Duodenal mucosa (tissue), 2 donors: Measurements from ENCODE around the gene MCTP2.
"Not testable (repeated sequence)": the region's sequence is repeated elsewhere in the genome, so short reads cannot be mapped to it uniquely, and the experiment has no call there.

ENCODE experiments used
- H3K27ac ChIP-seq: one replicate; pipeline ENCODE4 v1.7.0; 2013; ENCODE audit warnings: low read depth, low read length
- H3K27me3 ChIP-seq, 2 donors: one replicate each; pipeline ENCODE4 v1.7.0; 2013; ENCODE audit warnings: low read length in 2 of 2, control low read depth in 1 of 2; ENCODE audit not compliant: insufficient read depth in 2 of 2, control insufficient read depth in 1 of 2
- H3K36me3 ChIP-seq, 2 donors: one replicate each; pipeline ENCODE4 v1.7.0; 2013; ENCODE audit warnings: low read length in 2 of 2, control low read depth in 1 of 2; ENCODE audit not compliant: insufficient read depth in 2 of 2, control insufficient read depth in 1 of 2
- H3K4me1 ChIP-seq, 2 donors: one replicate each; pipeline ENCODE4 v1.7.0; 2013; ENCODE audit warnings: low read length in 2 of 2, control low read depth in 1 of 2; ENCODE audit not compliant: insufficient read depth in 2 of 2, control insufficient read depth in 1 of 2
- H3K4me3 ChIP-seq, 2 donors: one replicate each; pipeline ENCODE4 v1.7.0; 2013; ENCODE audit warnings: low read length in 2 of 2, low read depth in 1 of 2
- H3K9ac ChIP-seq, 2 donors: one replicate each; pipeline ENCODE4 v1.7.0; 2013; ENCODE audit warnings: low read length in 2 of 2, low read depth in 1 of 2
- H3K9me3 ChIP-seq, 2 donors: one replicate each; pipeline ENCODE4 v1.7.0; 2013; ENCODE audit warnings: low read length in 2 of 2, control low read depth in 1 of 2; ENCODE audit not compliant: control insufficient read depth in 1 of 2

The MCTP2 gene

DNA sequence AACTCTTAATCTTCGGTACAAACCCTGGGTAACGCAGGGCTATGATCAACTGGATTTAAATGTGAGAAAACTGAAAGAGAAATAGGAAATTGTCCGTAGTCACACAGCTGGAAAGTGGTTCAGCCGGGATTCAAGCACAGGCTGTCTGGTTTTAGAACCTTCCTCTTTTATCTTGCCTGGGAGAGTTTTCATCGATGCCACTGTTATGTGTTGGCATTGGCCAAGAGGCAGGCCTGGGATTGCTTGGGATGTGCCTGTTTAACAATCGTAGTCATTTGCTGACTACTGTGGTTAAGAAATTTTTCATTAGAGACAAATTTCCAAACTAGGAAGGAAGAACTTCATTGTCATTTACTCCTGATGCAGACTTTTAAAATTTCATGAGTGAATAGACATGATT lies 4.3 kb downstream of the MCTP2 start:
- no peak overlapping the region for H3K4me3 ChIP-seq
- H3K9me3 ChIP-seq, result no peaks in the 10 kb centered on the region
- H3K9ac ChIP-seq, result no peak overlapping the region
- no peaks in the 10 kb centered on the region for H3K27me3 ChIP-seq
- no peak overlapping the region for H3K27ac ChIP-seq
- H3K4me1 ChIP-seq, result peaks cover 44 to 46% of the 10 kb centered on the region in 2 donors
- H3K36me3 ChIP-seq, result no peaks in the 10 kb centered on the region

DNA sequence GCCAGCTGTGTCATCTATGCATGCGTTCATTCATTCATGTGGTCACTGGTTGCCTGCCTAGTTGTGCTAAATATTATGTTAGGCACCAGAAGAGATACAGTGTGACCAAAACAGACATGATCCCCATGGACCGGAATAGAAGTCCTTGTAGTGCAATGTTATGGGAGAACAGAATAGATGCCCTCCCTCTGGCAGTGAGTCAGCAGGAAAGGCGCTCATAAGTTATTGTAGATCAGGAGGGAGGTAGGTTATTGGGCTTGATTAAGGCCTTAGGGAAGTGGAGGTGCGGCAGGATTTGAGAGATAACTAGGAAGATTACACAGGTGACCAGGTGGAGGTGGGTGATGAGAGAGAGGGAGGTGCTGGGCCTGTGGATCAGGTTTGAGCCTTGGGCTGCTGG lies 5.2 kb downstream of the MCTP2 start:
- H3K27ac ChIP-seq, result no peak overlapping the region
- peaks cover 44 to 47% of the 10 kb centered on the region in 2 donors for H3K4me1 ChIP-seq
- H3K9ac ChIP-seq, result no peak overlapping the region

DNA sequence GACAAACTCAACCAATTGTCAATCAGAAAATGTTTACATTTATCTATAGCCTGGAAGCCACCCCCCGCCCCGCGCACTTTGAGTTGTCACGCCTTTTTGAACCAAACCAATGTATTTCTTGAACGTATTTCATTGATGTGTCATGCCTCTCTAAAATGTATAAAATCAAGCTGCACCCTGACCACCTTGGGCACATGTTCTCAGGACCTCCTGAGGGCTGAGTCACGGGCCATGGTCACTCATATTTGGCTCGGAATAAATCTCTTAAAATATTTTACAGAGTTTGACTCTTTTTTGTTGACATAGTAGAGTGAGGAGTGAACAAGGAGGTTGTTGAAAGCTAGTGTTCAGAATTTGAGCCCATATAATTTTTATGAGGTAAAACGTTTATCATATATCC lies 6.5 kb downstream of the MCTP2 start:
- Histone ChIP-seq H3K27ac (no peak overlapping the region), H3K4me1 (peaks cover 35 to 42% of the 10 kb centered on the region in 2 donors), H3K36me3 (peaks cover 0 to 1% of the 10 kb centered on the region in 2 donors), H3K9me3 (no peaks in the 10 kb centered on the region), H3K4me3 (no peak overlapping the region), H3K27me3 (no peaks in the 10 kb centered on the region), H3K9ac (no peak overlapping the region)

More for the DNA sequence above, 5.2 kb downstream of the MCTP2 start:
- Histone ChIP-seq H3K27me3 (no peaks in the 10 kb centered on the region), H3K9me3 (no peaks in the 10 kb centered on the region), H3K4me3 (no peak overlapping the region), H3K36me3 (no peaks in the 10 kb centered on the region)

DNA sequence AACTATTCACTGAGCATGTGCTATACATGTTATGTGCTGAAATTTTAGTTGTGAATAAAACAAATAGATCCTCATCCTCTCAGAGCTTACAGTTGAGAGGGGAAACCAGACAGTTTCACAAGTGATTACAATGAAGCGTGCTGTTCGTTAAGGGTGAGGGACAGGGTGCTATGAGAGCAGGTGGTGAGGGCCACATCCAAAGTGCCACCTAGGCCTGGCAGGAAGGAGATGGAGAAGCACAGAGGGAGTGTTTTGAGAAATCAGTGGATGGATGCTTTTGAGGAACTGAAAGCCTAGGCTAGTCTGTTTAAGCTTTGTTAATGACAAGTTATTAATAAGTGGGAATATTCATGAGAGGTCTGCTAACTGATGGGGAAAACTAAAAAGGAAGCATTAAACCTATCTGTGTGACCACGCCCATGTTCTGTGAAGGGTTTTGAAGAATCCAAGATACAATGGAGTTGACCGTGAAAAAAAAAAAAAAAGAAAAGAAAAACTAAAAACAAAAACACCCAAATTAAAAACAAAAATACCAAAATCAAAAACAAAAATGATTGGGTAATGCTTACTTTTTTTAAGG lies 7.3 kb downstream of the MCTP2 start:
- H3K36me3 ChIP-seq, result peaks cover 0 to 4% of the 10 kb centered on the region in 2 donors
- H3K27ac ChIP-seq, result no peak overlapping the region
- peaks cover 0 to 4% of the 10 kb centered on the region in 2 donors for H3K9me3 ChIP-seq
- H3K27me3 ChIP-seq, result no peaks in the 10 kb centered on the region
- H3K4me3 ChIP-seq, result no peak overlapping the region
- no peak overlapping the region for H3K9ac ChIP-seq
- H3K4me1 ChIP-seq, result peaks cover 28 to 41% of the 10 kb centered on the region in 2 donors

DNA sequence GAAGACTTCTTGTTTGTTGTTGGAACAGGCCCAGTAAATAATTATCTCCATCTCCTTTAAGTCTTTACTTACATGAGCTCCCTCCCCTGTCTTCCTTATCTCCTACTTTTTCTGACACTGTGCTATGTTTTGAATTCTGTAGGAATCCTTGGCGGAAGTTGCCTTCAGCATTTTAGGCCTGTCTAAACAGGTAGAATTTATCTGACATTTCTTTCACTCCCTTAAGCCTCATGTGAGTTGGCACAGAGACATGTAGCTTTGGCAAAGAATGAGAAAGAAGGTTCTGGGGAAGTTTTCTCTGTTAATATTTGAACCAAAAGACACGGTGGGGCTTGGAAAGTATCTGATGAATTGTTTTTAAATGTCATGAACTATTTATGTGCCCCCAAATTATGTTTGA lies 8.1 kb downstream of the MCTP2 start:
- no peak overlapping the region for H3K27ac ChIP-seq
- no peak overlapping the region for H3K4me3 ChIP-seq
- H3K9me3 ChIP-seq, result peaks cover 0 to 4% of the 10 kb centered on the region in 2 donors

DNA sequence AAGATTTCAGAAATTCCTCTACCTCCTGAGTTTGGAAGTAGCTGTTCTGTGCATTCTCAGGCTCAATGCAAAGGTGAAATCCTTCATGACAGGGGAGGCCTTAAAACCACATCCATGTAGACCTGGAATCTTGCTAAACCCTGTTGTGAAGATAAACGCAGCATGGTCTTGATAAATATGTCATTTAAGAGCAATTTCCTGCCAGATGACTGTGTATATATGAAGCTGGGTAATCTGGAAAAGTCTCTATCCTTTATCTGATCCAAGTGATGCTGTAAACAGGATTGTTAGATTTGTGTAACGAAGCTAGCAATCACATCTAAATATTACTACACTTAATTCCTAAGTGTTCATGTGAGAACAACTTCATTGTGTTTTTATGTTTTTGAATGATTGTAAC lies 9.1 kb downstream of the MCTP2 start:
- peaks cover 0 to 4% of the 10 kb centered on the region in 2 donors for H3K9me3 ChIP-seq
- H3K27ac ChIP-seq, result no peak overlapping the region
- no peak overlapping the region for H3K4me3 ChIP-seq
- peaks cover 18 to 35% of the 10 kb centered on the region in 2 donors for H3K4me1 ChIP-seq
- H3K9ac ChIP-seq, result no peak overlapping the region
- H3K27me3 ChIP-seq, result no peaks in the 10 kb centered on the region
- peaks cover 0 to 4% of the 10 kb centered on the region in 2 donors for H3K36me3 ChIP-seq

More for the DNA sequence above, 8.1 kb downstream of the MCTP2 start:
- no peak overlapping the region for H3K9ac ChIP-seq
- H3K27me3 ChIP-seq, result no peaks in the 10 kb centered on the region
- peaks cover 0 to 4% of the 10 kb centered on the region in 2 donors for H3K36me3 ChIP-seq
- peaks cover 19 to 36% of the 10 kb centered on the region in 2 donors for H3K4me1 ChIP-seq

DNA sequence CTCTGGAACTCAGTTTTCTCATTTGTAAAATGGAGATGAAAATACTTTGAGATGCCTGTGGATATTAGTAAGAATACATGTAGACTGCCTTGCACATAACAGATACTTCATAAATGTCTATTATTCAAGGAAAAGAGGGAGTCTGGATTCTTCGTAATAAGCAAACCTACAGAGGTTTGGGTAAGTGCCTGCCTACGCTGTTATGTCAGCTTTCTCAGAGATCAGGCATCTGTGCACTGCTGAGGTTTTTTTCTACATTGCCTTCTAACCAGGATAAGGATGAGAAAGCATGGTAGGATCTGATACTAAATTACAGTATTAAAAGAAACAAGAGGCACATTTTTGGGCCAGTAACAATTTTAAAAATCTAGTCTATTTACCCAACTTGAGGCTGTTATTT lies 10.9 kb downstream of the MCTP2 start:
- Histone ChIP-seq H3K4me3 (no peak overlapping the region), H3K27ac (no peak overlapping the region), H3K9me3 (peaks cover 0 to 4% of the 10 kb centered on the region in 2 donors), H3K27me3 (no peaks in the 10 kb centered on the region), H3K4me1 (peaks cover 26 to 40% of the 10 kb centered on the region in 2 donors), H3K36me3 (peaks cover 0 to 4% of the 10 kb centered on the region in 2 donors), H3K9ac (no peak overlapping the region)

DNA sequence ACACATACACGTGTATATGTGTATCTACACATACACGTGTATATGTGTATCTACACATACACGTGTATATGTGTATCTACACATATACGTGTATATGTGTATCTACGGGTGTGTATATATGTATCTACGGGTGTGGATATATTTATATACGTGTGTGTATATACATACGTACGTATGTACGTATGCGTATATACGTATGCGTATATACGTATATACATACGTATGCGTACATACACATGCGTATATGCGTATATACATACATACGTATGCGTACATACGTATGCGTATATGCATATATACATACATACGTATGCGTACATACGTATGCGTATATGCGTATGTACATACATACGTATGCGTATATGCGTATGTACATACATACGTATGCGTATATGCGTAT lies 11.6 kb downstream of the MCTP2 start:
- H3K27me3 ChIP-seq, H3K36me3 ChIP-seq, H3K9ac ChIP-seq, H3K9me3 ChIP-seq, H3K4me3 ChIP-seq, H3K27ac ChIP-seq: not testable (repeated sequence)
- peaks cover 32 to 44% of the 10 kb centered on the region in 2 donors for H3K4me1 ChIP-seq

DNA sequence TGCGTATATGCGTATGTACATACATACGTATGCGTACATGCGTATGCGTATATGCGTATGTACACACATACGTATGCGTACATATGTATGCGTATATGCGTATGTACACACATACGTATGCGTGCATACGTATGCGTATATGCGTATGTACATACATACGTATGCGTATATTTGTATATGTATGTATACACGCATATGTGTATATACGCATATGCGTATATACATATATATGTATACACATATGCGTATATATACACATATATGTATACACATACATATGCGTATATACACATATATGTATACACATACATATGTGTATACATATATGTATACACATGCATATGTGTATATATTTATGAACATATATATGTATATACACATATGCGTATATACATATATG lies 12.1 kb downstream of the MCTP2 start:
- Histone ChIP-seq H3K27me3 (no peaks in the 10 kb centered on the region), H3K4me1 (peaks cover 35 to 46% of the 10 kb centered on the region in 2 donors), H3K9ac (no peak overlapping the region), H3K9me3 (peaks cover 0 to 4% of the 10 kb centered on the region in 2 donors), H3K27ac (no peak overlapping the region), H3K4me3 (no peak overlapping the region), H3K36me3 (peaks cover 0 to 4% of the 10 kb centered on the region in 2 donors)

DNA sequence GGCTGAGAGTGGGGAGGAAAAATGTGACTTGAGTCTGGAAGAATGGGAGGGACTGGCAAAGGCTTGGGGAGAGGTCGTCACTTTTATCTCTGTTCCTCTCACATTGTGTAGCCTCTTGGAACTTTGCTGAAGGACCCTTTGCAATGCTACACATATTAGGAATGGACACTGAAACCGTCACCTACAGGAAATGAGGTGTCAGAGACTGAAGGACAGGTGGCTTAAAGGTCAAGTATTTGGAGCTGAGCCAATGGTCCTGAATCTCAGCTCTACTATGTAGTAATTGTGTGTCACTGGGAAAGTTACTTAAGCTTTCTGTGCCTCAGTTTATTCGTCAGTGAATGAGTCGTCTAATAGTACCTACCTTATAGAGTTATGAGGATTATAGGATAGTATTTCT lies 14.7 kb downstream of the MCTP2 start:
- H3K4me1 ChIP-seq, result peaks cover 26 to 42% of the 10 kb centered on the region in 2 donors
- no peak overlapping the region for H3K4me3 ChIP-seq
- no peak overlapping the region for H3K27ac ChIP-seq
- H3K9ac ChIP-seq, result no peak overlapping the region
- no peaks in the 10 kb centered on the region for H3K27me3 ChIP-seq
- peaks cover 0 to 4% of the 10 kb centered on the region in 2 donors for H3K36me3 ChIP-seq
- H3K9me3 ChIP-seq, result peaks cover 0 to 4% of the 10 kb centered on the region in 2 donors
